Fibroblast of skin of left biceps (primary cell): ENCODE data around the gene ADGB.
"Not testable (repeated sequence)": the region's sequence is repeated elsewhere in the genome, so short reads cannot be mapped to it uniquely, and the experiment has no call there.

Source experiments
- DNase-seq, 2 experiments: peaks; one replicate each; pipeline ENCODE4 v3.0.0-alpha.2; 2013; ENCODE audit warnings: low read depth in 2 of 2

The ADGB gene

DNA sequence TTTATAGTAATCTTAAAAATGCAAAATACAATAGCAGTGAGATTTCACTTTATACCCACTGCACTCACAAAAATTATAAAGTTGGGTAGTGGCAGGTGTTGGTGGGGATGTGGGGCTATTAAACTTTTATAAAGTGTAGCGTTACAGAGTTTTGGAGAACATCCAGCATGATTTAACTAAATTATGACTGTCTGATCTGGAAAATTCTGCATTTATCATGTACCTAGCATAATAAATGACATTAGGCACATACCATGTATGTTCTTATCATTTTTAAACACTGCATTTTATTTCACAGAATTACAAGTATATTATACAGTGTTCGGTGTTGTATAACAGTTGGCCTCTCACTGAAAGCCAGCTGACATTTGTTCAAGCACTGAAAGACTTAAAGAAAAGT, 169.9 kb downstream of the ADGB start:
- DNase-seq: no peak

DNA sequence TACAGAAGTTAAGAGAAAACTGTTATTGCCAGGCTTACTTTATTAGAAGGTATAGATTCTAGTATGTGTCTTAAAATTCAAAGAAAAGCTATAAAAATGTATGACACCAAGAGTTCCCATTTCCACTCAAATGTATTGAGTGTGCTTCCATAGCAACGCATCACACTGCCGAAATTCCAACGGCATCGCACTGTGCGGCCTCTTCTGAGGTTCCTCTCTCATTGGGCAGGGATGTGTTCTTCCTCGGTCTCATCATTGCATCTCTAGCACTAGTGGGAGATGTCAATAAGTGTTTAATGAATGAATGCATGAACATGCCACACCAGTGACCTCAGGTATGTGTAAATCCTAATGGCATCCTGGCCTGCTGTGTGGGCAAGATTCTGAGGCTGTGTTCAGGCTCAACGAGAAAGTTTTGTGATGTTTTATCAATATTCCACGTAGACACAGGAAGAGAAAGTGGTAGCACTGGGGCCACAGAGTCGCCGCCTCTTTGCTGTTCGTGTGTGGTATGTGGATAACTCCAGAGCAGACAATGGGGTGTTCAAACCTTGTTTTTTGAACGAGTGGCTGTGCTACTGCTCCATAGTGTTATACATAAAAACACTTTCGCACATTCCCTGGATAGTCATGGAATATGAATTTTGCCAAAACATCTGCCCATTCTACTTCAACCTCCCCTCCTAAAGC, 171.6 kb downstream of the ADGB start:
- DNase-seq: no peak

DNA sequence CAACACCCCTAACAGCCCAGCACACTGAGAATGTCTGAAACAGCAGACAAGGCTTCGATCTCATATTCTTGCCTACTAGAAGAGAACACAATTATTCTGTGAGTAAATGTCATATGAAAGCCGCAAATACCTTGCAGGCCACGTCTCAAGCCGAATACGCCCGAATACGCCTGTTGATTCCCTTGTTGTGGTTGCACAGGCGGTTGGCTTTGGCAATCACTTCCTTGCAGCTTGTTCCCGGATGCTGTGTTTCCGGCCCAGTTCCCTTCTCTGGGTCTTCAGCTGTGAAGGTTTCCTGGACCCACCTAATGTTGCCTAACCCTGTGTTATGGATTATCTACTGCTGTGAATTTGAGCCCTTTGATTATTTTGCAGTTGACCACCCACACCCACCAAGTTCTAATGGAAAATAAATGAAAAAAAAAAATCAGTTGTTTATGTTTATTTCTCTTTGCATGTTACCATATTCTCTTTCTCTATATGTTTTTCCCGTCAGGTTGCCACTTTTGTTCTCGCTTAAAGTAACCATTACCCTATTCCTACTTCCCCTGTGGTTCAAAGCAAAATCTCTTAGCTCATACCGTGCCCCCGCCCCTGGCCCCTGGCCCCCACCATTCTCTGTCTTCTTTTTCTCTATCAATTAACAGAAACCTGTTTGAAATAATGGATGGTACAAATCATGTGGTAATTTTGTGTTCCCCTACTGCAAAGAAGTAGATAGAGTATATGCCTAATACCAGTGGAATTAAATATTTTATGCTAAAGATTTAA, 172.4 kb downstream of the ADGB start:
- no peak for DNase-seq

DNA sequence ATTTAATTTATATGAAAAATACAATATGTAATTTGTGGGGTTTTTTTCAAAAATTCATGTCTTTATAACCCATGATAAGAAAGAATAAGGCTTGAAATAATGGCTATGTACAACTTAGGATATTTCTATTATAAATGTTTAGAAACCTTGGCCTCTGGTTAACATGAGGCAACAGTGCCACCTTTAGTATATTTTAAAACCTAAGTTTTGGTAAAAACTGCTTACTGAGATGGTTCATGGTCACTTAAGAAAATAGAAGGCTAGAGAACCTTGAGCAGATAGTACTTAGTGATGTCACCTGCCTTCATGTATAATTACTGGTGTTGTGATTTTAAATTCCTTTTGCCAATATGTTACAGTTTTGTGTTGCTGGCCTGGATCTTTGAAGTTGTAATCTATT, 176.4 kb downstream of the ADGB start:
- DNase-seq: no peak

DNA sequence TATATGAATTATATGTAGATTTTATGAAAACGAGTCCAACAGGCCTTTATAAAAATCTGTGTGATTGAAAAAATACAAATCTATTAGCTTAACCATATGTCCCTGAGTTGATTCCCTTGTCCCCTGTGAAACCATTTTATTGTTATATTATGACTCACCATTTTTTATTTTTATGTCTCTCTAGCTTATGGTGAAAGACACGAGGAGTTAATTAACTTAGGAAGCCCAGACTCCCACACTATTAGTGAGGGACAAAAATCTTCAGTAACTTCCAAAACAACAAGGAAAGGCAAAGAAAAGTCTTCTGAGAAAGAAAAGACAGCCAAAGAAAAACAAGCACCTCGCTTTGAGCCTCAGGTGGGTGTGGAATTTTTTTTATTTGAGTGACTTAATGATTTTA, 183.1 kb downstream of the ADGB start:
- DNase-seq: no peak

DNA sequence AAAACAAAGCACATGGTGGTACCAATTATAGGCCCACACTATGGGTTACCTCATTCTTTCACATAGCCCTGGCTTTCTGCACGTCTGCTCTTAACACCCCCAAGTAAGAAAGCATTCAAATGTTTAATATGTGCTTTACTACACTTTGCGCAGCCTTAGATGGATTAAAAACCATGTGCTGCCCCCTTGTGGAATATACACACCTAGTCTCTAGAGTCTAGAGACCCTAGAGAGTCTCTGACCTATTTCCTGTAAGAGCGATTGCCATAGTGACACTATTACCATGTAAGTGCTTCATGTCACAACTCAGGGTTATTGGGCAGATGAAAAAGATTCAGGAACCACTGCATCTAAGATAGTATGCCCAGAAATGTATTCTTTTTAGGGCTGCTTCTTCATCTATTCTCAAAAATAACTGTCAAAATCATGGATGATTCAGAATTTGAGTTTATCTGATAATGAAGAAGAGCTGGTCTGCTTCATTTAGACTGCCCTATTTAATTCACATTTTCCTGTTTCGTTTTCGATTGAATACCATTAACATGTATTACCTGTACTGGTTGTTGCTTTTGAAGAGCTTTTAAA, 186.3 kb downstream of the ADGB start:
- no peak for DNase-seq

DNA sequence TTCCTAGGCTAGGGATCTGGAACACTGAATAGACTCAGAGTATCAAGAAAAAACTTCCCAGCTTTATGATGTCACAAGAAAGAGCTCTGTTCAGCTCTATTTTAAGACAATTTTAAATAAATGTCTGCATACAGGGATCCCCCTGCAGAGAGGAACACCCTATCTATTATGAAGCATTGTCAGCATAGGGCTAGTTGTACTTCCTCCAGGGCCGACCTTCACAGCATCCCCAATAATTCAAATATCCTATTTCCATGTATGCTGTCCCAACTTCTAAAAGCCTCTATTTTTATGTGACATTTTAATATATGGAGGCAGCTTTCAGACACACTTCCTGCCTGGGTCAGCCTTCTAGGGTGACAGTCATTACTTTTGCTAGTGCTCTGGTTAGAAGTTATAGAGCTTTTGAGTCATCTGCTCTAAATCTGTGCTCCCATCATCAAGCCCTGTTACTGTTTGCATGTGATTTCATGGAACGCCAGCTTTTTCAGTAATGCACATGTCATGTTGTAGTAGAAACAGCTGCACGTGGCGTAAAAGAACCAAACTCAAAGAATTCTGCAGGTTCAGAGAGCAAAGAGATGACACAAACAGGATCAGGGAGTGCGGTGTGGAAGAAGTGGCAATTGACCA, 189.2 kb downstream of the ADGB start:
- DNase-seq: no peak

DNA sequence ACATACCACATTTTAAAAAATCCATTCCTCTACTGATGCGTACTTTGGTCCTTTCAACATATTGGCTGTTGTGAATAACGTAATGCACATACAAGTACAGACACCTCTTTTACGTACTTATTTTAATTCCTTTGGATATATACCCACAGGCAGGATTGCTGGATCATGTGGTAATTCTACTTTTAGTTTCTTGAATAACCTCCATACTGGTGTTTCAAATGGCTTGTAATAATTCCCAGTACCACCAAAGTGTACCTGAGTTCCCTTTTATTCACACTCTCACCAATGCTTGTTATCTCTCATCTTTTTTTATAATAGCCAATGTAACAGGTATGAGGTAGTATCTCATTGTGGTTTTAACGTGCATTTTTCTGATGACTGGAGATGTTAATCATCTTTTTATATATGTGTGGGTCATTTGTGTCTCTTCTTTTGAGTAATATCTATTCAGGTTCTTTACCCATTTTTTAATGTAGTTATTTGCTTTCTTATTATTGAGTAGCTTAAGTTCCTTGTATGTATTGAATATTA, 191.9 kb downstream of the ADGB start:
- no peak for DNase-seq

DNA sequence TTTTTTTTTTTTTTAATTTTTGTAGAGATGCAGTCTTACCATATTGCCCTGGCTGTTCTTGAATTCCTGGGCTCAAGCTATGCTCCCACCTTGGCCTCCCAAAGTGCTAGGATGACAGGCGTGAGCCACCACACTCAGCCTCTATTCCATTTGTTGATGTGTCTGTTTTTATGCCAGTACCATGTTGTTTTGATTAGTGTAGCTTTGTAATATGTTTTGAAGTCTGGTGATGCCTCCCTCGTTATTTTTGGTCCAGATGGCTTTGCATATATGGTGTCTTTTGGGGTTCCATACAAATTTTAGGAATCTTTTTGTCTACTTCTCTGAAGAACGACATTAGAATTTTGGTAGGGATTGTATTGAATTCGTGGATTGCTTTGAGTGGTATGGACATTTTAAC, 193.2 kb downstream of the ADGB start:
- no peak for DNase-seq

DNA sequence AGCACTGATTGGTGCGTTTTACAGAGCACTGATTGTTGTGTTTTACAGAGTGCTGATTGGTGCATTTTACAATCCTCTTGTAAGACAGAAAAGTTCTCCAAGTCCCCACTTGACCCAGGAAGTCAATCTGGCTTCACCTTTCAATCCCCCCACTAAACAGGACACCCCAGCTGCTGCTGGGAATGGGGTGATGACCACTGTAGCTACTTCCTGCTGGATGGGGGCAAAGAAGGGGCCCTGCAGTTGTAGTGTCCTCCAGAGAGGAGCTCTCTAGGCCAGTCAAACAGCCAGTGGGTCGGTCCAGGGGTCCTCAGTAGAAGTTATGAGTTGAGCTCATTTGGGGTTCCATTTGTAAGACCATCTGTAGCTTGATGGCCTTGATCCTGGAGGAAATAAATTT, 194.4 kb downstream of the ADGB start:
- DNase-seq: not testable (repeated sequence)

DNA sequence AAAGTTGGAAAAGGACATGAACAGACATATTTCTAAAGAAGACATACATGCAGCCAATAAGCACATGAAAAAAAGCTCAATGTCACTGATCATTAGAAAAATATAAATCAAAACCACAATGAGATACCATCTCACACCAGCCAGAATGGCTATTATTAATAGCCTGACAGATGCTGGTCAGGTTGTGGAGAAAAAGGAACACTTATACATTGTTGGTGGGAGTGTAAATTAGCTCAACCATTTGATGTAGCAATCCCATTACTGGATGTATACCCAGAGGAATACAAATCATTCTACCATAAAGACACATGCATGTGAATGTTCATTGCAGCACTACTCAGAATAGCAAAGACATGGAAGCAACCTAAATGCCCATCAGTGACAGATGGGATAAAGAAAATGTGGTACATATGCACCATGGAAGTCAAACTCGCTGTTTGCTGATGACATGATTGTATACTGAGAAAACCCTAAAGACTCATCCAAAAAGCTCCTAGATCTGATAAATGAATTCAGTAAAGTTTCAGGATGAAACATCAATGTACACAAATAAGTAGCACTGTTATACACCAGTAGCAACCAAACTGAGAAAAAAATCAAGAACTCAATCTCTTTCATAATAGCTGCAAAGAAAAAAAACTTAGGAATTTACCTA, 196.8 kb downstream of the ADGB start:
- no peak for DNase-seq

DNA sequence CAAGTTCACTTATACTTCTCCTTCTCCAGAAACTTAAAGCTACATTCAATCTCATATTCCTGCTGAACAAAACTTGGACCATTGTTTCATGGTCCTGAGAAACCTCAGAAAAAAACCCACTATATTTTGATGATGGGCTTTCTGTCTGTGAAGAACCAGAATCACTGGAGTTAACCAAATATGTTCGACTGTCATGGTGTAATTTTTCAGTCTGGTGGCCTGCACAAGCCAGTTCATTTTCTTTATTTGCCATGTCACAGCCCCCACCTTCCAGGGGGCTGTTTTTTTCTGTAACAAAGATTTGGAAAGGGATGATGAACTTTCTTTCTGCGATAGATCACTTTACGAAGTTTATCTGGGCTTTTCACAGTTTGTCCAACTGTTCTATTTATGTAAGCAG, 204.4 kb downstream of the ADGB start:
- not testable (repeated sequence) for DNase-seq

DNA sequence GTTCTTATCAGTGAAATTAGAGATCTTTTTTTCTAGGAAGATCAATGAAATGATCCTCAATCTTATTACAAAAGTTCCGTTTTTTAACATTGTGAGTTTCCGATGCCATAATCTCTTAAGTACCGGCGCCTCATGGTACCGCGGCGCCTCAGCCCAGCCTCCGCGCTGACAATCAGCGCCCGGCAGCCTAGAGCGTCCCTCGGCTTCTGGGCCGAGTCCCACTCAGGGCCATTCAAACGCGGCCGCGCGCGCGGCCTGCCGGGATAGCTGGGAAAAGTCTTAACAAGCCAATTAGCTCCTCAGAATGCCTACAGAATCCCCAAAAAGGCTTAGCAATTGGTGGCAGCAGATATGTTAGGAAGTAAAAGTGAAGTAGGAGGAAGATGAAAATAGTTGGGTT, 204.8 kb downstream of the ADGB start:
- DNase-seq: no peak

DNA sequence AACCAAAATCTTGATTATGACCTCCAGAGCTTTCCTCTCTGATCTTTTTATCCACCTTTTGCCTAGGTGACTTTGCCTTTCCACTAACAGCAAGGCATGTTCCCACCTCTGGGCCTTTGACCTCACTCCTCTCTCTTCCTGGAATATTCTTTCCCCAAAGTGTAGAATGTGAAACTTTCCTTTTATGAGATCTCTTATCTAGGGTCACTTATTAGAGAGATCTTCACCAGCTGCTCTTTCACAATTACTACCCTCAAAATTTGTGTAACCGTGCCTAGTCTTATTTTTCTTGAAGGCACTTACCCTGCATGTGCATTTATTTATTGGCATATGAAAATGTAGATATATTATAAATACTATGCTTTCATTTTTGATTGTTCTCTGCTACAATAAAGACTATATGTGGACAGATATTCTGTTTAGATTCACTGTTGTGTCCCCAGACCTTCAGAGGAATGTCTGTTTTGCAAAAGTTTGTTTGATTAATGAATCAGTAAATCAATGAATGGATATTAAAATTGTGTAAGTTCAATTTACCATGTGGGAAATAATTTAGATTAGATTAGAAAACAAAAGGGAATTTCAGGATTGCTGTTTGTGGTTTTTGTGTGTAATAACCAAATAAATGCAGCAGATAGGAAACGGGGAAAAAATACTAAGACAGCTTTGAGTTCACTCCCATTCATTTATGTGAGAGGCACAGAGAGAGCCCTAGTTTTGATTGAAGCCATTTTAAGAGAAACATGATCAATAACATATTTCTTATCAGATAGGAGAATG, 207.0 kb downstream of the ADGB start:
- no peak for DNase-seq

DNA sequence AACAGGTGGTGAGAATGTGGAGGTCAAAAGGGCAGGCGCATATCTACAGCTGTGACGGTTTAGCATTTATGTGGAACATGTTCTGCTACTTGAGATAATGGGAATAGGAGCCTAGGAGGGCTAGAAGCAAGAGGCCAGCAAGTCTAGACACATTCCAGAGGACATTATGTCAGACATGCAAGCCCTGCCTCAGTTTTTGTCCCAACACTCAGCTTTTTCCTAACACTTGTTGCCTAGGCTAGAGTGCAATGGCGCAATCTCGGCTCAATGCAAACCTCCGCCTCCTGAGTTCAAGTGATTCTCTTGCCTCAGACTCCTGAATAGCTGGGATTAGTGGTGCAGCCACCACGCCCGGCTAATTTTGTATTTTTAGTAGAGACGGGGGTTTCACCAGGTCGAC, 210.2 kb downstream of the ADGB start:
- DNase-seq: not testable (repeated sequence)

DNA sequence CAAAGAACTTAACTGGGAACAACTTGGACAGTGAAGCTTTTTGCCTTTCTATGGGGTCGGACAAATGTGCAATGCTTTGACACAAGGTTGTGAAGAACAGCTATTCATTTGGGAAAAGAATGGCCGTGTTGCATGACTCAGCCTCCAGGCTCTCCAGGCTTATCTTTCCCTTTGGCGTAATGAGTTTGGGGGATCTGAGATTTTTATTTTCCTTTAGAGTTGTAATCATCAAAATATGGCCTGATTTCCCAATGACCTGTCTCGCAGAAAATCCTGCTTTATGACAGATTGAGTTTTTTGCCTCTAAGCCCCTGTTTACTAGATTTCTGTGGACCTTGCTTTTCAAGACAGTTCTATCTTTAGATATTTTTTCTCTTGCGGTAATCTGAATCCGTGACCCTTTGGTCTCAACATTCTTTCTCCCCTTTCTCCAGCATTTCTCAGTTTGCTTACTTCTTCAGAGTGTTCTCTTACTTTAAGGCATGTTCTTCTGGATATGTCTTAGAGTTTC, 214.1 kb downstream of the ADGB start:
- DNase-seq: peak in 1 of 2 experiments; percentile 19

DNA sequence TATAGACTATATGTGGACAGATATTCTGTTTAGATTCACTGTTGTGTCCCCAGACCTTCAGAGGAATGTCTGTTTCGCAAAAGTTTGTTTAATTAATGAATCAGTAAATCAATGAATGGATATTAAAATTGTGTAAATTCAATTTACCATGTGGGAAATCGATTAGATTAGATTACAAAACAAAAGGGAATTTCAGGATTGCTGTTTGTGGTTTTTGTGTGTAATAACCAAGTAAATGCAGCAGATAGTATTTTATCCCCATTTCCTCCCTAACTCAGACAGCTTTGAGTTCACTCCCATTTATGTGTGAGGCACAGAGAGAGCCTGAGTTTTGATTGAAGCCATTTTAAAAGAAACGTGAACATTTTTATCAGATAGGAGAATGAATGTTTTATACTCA, 214.8 kb downstream of the ADGB start:
- peak; percentile 15 to 19 for DNase-seq

DNA sequence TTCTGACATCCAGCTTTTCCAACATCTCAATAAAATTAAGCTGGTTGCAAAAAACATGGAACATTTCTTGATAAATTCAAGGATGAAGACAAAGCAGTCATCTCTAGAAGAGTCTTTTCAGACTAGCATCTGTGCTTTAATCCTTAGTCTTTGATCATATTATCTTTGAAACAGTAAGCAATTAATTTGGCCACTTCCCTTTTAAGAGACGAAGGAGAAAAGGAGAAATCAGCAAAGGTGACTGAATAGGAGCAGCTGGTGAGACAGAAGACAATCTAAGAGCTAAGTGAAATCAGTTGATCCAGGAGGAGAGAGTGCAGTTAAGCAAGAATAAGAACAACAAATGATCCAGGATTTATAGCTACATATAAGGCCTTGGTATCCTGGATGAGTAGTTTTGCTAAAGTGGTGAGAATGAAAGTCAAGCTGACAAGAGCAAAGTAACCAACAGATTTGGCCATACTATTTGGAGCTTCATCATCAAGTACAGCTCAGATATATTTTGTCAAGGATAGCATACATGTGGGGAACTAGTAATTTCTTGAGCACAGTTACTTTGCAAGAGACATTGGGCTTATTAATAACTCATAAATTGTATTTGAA, 215.5 kb downstream of the ADGB start:
- DNase-seq: no peak

DNA sequence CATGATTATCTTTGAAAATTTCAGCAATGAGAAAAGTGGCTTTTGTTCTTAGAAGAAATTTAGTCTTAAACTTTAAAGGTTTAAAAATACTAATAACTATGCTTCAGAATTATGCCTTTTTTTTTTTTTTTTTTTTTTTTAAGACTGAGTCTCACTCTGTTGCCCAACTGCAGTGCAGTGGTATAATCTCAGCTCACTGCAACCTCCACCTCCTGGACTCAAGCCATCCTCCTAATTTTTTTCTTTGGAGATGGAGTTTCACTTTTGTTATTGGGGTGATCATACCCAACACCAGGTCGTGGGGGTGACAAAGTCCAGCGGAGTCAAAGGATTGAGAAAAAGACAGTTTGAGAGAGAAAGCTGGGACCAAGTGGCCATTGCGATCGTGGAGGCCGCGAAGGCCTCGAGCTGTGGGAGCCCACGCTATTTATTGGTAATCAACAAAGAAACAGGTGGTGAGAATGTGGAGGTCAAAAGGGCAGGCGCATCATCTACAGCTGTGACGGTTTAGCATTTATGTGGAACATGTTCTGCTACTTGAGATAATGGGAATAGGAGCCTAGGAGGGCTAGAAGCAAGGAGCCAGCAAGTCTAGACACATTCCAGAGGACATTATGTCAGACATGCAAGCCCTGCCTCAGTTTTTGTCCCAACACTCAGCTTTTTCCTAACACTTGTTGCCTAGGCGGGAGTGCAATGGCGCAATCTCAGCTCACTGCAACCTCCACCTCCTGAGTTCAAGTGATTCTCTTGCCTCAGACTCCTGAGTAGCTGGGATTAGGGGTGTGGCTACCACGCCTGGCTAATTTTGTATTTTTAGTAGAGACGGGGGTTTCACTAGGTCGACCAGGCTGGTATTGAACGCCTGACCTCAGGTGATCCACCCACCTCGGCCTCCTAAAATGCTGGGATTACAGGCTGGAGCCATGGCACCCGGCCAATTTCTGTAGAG, 217.0 kb downstream of the ADGB start:
- DNase-seq: not testable (repeated sequence)
